Erythroblast (primary cell): Measurements from ENCODE around the gene KCNMA1.

Source experiments
- GATA1 ChIP-seq: IDR thresholded peaks from 2 replicates; pipeline ENCODE4 v1.6.1; 2011; ENCODE audit warnings: low read depth, mild to moderate bottlenecking, control low read depth, low read length, moderate library complexity
- POLR2A ChIP-seq: IDR thresholded peaks from 2 replicates; pipeline ENCODE4 v1.6.1; 2011; ENCODE audit warnings: mild to moderate bottlenecking, low read length

DNA sequence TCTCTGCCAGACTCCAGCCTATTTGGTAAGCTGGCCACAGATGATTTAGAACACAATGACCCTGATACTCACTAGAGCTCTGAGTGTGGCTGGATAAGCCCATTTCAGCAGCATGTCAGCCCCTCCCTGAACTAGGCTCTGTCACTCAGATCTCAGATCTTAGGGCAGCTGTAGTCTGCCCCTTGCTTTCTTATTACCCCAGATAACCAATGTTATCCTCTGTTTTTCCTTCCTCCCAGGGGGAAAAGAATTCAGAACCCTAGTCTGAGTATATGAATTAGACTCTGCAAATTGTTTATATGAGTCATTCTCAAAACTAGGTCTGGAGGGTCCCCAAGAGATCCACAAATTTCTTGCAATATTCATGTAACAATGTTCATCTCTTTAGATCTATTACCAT lies 286.2 kb downstream of the KCNMA1 start:
- TF ChIP-seq POLR2A (no peak), GATA1 (no peak)
